ENCODE data around the gene HMCN2.

DNA sequence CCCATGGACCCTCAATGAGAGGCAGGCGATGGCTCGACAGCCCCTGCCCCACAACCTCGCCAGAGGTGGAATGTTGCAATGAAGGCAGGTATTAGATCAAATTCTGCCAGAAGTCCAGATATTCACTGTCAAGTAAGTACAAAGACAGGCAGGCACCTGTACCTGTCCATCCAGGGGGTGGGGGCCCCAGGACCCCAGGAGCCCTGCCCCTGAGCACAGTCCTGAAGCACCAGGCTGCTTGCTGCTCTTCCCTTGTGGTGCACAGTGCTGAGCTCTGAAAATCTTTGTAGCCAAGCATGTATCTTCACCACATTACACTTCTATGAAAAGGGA lies 26.2 kb upstream of the HMCN2 start:
- TF ChIP-seq POLR2A (IDR thresholded peaks at IDR 0.05): no peak
- TF ChIP-seq, protein P1, sequence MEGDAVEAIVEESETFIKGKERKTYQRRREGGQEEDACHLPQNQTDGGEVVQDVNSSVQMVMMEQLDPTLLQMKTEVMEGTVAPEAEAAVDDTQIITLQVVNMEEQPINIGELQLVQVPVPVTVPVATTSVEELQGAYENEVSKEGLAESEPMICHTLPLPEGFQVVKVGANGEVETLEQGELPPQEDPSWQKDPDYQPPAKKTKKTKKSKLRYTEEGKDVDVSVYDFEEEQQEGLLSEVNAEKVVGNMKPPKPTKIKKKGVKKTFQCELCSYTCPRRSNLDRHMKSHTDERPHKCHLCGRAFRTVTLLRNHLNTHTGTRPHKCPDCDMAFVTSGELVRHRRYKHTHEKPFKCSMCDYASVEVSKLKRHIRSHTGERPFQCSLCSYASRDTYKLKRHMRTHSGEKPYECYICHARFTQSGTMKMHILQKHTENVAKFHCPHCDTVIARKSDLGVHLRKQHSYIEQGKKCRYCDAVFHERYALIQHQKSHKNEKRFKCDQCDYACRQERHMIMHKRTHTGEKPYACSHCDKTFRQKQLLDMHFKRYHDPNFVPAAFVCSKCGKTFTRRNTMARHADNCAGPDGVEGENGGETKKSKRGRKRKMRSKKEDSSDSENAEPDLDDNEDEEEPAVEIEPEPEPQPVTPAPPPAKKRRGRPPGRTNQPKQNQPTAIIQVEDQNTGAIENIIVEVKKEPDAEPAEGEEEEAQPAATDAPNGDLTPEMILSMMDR (IDR thresholded peaks at IDR 0.05): no peak

All from right lobe of liver (tissue), 4 donors.